Measurements from ENCODE around the gene KLHDC8B.

DNA sequence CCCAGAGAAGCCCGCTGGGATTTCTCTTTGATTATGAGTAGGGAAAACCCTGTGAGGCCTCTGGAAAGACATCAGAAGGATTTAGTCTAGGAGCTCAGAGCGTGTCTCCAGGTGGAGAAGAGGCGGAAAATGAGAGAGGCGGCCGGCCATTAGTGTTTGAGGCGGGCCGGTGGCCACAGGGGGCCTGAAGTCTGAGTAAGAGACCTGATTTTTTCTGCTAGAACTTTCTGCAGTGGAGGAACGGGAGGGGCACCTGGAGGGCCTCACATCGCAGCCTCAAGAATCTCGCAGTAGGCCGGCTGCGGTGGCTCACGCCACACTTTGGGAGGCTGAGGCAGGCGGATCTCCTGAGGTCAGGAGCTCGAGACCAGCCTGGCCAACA is 28.5 kb downstream of the KLHDC8B start:
- no peak for TF ChIP-seq CTCF (conservative IDR thresholded peaks at IDR 0.05 in 1 of 2, IDR thresholded peaks at IDR 0.05 in 1 of 2; ENCODE audit: low read depth in 1 of 2, low read length in 2 of 2)
- no peak for TF ChIP-seq EZH2 (IDR thresholded peaks at IDR 0.05; ENCODE audit: low read length, missing control alignments)
